Breast epithelium (tissue), 3 donors: ENCODE measurements around the gene ARHGAP20.

Experiments
- CTCF ChIP-seq, 3 donors: fragments of 450-650 bp; IDR thresholded peaks; one replicate each; pipeline ENCODE4 v1.5.1; 2016 to 2017; ENCODE audit warnings: antibody characterized with exemption in 3 of 3, mild to moderate bottlenecking in 3 of 3, moderate library complexity in 3 of 3
- POLR2AphosphoS5 ChIP-seq, 3 donors: sonication (generic); formaldehyde crosslinking; IDR thresholded peaks; one replicate each; pipeline ENCODE4 v1.6.1; 2017; ENCODE audit warnings: antibody characterized with exemption in 3 of 3

- TF ChIP-seq CTCF (IDR thresholded peaks at IDR 0.05) (no peak), POLR2AphosphoS5 (IDR thresholded peaks at IDR 0.05) (peak in 1 of 3 donors; percentile 4)
Observed at GRCh38 chr11:110712659-110713448, 617 bp upstream of the ARHGAP20 start.
